HK-2 (cell line): Measurements from ENCODE around the gene PLXNB3.
"Not testable (repeated sequence)": the region's sequence is repeated elsewhere in the genome, so short reads cannot be mapped to it uniquely, and the experiment has no call there.

ENCODE experiments used
- DNase-seq: peaks from one replicate; pipeline ENCODE4 v3.0.0-alpha.2; 2018; ENCODE audit not compliant: unreplicated experiment

The PLXNB3 gene

DNA sequence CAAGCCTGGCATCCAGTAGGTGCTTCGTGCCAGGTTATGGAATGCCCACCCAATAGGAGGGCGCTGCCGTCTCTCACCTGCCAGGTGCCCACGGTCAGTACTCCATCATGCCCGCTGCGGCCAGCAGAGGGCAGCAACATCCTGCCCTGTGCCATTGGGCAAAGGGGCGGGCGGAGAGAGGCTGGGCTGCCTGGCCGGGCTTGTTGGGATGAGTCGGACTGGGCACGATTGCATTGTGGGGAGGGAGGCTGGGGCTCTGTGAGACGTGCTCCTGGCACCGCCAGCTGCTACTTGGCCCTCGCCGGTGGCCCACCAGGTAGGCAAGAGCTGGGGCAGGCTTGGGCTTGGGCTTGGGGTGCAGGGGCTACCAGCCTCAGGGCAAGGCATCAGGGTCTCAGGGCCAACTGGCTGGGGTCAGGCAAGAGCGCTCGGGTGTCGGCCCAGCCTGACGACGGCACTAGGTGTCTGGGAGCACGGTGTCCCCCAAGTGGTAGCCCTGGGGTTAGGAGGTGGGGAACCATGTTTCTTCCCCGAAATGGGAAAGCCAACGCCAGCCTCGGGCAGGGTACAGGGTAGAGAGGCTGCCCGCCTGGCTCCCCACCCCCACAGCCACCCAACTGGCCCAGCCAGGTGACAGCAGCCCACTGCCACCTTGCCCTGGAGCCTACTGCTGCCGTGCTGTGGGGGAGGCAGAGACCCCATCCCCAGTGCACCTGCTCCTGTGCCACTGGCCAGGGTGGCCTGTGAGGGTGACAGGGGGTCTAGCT, at the start of gene PLXNB3:
Gene PLXNB3 (plus strand): TSS at position 261 of the 767 bp plus-strand sequence. CDS start 1,287 bp downstream, outside the sequence.
- peak; percentile 89 for DNase-seq

DNA sequence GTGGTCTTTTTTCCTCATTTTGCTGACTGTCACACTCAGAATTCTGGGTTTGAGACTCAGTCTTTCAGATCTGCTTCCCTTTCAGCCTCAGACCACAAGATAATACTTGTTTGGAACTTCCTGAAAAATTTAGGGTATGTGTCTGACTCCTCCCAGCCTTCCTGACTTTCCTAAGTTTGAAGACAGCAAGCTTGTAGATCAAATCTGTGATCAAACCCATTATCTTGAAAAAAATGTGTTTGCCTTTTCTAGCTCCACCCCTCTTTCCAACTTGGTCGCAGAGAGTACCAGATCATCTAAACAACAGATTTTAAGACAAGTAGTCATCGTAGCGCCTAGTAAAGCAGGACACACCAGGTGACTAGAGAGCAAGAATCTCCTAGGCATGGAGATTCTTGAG, 49.8 kb upstream of the PLXNB3 start:
- DNase-seq = no peak

DNA sequence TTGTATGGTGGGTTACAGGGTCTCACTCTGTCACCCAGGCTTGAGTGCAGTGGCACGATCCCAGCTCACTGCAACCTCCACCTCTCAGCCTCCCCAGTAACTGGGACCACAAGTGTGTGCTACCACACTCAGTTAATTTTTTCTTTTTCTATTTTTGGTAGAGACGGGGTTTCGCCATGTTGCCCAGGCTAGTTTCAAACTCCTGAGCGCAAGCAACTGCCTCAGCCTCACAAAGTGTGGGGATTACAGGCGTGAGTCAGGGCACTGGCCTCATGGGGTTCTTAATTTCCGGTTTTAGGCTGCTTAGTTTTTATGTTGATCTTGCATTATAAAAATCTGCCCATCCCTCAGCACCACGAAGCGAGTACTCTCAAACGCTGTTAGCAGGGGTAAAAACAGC, 46.6 kb upstream of the PLXNB3 start:
- no peak for DNase-seq

DNA sequence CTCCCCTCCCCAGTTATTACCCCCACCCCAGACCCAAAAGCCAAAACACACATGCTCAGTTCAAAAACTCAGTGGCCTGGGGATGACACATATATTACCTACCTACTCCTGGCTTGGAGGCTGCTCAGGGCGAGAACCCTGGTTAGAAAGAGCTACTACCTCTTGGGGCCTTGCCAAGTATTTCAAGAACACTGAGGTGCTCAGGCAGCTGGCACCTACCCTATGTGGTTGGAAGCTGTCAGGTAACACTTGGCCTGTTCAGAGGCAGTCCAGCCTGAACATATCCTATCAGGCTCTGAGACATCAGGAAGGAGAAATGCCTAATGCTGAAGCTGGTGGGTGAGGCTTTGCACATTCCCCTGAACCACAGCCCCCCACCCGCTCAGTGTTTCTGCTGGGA, 44.8 kb upstream of the PLXNB3 start:
- no peak for DNase-seq

DNA sequence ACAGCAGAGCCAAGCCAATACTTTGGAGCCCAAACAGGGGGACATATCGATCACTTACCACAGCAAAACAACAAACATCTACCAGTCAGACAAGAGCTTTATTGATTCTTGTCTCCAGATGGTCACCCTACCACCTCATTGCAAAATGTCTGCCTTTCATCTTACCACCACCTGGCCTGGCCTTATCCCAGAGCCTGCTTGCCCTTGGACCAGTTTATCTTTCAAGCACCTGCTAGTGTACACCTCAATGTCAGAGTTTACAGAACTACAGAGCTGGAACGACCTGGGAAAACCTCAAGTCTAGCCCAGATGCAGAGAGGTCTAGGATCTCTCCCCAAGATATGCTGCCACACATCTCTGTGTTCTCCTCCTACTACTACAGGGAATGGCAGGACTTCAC, 44.3 kb upstream of the PLXNB3 start:
- no peak for DNase-seq

DNA sequence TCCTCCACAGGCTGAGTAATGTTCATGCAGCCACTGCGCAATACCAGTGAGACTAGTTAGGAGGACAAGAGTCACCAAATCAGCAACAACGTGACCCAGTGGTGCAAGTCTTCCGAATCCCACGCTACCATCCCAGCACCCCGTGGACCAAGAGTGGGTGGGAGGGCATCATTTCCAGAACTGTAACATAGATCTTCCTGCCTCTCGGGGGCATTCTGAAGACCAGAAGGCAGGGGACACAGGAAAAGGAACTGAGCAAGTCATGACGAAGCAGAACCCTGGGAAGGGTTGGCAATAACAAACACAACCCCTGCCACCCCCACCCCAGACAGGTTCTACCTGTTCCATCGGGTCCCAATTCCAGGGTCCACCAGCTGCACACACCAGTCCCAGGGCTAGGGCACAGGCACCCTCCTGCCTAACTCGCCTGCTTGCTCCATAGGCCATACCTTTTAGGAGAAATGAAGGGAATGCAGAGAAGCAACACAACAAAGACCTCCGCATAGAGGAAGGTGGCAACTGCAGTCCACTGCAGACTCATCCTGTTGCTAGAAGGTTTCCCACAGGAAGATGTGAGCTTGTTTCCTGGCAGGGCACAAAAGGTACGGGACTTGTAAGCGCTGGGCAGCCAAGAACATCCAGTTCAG, 41.2 kb upstream of the PLXNB3 start:
- no peak for DNase-seq

DNA sequence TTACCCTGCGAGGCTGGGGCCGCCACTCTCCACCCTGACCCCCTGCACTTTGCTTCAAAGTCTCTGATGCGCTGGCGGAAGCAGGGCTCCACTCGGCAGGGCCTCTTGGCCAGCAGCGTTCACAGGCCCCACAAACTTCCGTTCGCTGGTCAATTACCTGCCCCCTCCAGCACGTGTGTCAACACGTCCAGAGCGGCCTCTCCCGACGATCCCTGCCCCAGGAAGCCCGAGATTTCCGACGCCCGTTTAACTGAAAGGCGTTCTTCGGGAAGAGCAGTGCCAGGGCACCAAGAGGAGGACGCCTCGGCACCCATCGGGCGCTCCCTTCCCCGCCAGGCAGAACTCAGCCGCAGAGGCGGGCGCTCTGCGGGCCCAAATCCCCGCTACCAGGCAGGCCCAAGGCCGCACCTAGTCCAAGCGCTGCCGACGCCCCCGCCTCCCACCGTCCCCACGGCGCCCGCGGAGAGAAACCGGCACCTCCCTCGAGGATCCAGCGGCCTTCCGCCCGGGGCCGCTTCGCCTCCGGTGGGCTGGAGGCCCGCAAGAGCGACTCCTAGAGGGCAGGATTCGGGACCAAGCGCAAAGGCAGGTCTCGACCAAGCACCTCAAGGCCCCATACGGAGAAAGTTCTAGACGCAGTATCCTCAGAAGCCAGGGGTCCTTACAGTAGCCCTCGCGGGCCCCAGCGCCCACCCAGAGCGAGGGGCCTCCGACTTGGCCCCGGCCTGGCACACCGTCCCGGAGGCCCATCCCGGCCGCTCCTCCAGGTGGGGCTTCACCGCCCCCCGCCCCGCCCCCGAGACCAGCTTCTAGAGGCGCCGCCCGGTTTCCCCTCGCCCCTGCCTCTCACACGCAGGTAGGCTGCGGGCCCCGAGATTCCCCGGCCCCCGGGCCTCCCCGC, 40.4 kb upstream of the PLXNB3 start:
- peak; percentile 54 for DNase-seq

DNA sequence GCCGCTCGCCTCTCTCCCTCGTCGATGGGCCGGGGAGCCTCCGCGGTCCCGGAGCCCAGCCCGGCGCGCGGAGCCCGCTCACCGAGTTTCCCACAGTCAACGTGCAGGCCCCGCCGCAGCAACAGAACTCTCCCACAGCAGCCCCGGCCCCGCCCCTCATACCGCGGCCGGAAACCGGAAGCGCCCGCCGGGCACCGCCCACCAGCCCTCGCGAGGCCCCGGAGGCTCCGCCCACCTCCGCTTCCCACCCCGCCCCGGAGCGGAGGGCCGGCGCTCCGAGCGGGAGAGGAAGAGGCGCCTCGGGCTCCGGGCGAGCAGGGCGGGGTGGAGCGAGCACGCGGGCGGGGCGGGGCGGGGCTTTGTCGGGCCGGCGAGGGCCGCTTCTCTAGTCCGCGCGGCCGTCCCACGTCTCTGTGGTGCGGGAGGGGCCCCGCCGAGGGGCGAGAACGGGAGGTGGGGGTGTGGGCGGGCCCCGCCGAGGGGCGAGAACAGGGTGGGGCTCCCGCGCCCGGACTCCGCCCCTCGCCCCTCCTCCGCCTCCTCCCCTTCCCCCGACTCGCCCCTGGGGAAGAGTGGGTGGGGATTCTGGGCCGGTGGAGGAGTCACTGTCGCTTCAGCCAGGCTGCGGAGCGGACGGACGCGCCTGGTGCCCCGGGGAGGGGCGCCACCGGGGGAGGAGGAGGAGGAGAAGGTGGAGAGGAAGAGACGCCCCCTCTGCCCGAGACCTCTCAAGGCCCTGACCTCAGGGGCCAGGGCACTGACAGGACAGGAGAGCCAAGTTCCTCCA, 39.6 kb upstream of the PLXNB3 start, which contains the start of the genes ABCD1 and BCAP31:
Gene ABCD1 (plus strand): TSS at position 605 of the 787 bp plus-strand sequence. CDS start 411 bp downstream, outside the sequence.
Gene BCAP31 (minus strand): TSS at position 136 of the 787 bp plus-strand sequence. CDS start 1,143 bp downstream, outside the sequence.
- DNase-seq = peak; percentile 91

DNA sequence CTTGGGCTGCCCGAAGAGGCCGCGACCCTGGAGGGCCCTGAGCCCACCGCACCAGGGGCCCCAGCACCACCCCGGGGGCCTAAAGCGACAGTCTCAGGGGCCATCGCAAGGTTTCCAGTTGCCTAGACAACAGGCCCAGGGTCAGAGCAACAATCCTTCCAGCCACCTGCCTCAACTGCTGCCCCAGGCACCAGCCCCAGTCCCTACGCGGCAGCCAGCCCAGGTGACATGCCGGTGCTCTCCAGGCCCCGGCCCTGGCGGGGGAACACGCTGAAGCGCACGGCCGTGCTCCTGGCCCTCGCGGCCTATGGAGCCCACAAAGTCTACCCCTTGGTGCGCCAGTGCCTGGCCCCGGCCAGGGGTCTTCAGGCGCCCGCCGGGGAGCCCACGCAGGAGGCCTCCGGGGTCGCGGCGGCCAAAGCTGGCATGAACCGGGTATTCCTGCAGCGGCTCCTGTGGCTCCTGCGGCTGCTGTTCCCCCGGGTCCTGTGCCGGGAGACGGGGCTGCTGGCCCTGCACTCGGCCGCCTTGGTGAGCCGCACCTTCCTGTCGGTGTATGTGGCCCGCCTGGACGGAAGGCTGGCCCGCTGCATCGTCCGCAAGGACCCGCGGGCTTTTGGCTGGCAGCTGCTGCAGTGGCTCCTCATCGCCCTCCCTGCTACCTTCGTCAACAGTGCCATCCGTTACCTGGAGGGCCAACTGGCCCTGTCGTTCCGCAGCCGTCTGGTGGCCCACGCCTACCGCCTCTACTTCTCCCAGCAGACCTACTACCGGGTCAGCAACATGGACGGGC, 38.8 kb upstream of the PLXNB3 start:
- DNase-seq = no peak

DNA sequence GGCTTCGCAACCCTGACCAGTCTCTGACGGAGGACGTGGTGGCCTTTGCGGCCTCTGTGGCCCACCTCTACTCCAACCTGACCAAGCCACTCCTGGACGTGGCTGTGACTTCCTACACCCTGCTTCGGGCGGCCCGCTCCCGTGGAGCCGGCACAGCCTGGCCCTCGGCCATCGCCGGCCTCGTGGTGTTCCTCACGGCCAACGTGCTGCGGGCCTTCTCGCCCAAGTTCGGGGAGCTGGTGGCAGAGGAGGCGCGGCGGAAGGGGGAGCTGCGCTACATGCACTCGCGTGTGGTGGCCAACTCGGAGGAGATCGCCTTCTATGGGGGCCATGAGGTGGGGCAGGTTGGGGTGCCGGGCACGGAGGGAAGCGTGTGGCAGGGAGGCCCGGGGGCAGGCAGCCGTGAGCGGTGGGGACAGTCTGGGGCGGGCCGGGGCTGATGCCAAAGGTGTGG, 38.2 kb upstream of the PLXNB3 start:
- no peak for DNase-seq

DNA sequence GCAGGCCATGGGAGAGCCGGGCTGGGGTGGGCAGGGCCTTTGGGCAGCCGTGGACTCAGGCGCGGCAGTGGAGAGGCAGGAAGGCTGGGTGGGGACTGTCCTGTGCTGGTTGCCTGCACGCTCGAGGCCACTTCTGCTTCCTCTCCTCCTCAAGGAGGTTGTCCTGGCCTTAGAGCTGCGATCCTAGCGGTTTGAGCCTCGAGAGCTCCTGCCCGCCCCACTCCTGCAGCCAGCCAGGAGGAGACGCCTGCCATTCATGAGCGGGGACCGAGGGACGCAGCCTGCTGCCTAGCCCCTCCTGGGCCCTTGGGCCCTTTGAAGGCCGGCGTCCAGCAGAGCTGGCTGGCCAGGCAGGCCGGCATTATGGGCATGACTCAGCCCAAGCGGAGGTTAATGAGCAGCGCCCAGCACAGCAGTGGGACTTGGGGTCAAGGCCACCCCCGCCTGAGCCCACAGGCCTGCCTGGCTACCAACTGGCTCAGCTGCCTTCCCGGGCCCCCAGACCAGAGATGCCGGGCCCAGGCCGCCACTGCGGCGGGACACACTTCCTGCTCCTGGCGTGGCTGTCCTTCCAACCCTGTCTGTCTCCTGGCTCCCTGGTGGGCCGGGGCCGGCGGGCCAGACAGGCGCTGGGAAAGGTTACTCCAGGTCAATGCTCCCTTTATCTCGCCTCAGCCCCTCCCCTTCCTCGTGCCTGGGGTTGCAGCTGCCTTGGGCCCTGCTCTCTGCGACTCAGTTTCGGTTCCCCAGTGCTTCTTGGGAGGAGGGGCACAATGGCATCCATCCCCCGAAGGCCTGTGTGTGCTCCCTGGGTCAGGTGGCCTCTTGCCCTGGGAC, 37.5 kb upstream of the PLXNB3 start:
- peak; percentile 63 for DNase-seq

DNA sequence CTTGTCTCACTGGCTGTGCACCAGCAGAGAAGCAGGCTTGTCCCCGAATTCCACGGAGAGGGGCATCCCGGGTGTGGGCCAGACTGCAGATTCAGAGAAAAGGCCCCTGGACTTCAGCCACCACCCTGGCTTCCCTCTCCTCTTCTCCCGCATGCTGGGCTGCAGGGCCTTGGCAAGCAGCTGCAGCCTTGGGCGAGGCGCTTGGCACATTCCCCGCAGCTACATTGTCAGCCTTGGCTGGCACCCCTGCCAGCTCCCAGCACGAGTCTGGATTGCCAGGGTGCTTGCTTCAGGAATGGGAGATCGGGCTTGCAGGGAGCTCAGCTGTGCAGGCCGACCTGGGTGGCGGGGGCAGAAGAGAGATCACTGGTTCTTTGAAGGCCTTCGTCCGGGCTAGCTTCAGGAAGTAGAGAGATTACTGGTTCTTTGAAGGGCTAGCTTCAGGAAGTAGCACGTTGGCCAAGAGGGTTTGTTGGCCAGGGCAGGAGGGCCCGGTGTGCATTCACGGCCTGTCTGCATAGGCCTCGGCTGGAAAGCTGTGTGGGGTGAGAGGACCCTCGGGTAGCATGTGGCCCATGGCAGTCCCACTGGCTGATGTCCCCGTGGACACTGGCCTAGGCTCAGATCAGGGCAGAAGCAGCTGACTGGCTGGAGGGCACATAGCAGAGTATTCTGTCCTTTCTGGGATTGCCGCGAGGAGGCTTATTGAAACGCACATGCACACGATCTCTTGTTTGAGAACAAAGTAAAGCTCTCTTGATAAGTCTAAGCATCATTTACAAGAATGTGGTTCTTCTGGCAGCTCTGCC, 36.7 kb upstream of the PLXNB3 start:
- no peak for DNase-seq

DNA sequence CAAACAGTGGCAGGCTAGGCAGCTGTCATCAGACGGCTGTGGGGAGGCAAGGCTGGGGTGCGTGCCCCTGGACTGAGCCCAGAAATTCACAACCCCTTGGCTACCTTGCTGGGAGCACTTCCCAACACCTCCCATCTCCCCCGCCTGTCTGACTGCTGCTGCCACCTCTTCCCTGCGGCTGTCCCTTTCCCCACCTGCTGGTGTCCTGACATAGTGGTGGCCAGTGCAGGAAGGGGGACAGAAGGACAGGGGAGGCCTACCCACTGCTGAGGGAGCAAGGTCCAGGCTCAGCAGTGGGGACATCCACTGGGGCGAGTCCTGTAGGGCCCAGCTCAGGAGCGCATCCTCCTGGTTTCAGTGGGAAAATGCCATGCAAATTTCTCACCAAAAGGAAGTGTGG, 36.0 kb upstream of the PLXNB3 start:
- no peak for DNase-seq

DNA sequence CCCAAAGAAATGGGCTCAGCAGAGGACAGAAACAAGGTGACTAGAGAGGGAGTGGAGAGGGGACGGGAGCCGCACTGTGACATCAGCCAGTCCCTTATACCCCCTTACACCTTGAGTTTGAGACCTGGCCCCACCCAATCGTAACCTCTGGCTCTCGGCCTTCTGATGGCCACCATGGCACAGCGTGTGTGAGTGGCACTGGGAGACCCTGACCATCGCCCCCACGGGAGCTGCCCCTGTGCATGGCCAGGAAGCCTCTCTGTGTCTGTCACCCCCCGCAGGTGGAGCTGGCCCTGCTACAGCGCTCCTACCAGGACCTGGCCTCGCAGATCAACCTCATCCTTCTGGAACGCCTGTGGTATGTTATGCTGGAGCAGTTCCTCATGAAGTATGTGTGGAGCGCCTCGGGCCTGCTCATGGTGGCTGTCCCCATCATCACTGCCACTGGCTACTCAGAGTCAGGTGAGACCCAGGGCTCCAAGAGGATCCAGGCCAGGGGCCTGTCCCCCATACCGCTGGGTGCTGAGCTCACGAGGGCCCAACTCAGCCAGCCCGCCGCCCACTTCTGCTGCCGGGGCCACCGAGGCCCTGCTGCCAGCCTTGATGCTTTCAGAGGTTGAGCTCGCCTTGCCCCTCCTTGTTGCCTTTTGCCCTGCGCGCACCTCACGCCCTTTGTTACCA, 35.0 kb upstream of the PLXNB3 start:
- DNase-seq = no peak

DNA sequence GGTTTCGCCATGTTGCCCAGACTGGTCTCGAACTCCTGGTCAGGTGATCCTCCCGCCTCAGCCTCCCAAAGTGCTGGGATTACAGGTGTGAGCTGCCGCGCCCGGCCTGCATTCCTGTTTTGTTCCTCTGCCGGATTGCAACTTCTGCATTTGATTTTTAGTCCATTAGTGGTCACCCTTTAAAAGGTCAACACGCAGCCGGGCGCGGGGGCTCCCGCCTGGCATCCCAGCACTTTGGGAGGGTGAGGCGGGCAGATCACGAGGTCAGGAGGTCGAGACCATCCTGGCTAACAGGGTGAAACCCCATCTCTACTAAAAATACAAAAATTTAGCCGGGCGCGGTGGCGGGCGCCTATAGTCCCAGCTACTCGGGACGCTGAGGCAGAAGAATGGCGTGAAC, 33.9 kb upstream of the PLXNB3 start:
- not testable (repeated sequence) for DNase-seq

DNA sequence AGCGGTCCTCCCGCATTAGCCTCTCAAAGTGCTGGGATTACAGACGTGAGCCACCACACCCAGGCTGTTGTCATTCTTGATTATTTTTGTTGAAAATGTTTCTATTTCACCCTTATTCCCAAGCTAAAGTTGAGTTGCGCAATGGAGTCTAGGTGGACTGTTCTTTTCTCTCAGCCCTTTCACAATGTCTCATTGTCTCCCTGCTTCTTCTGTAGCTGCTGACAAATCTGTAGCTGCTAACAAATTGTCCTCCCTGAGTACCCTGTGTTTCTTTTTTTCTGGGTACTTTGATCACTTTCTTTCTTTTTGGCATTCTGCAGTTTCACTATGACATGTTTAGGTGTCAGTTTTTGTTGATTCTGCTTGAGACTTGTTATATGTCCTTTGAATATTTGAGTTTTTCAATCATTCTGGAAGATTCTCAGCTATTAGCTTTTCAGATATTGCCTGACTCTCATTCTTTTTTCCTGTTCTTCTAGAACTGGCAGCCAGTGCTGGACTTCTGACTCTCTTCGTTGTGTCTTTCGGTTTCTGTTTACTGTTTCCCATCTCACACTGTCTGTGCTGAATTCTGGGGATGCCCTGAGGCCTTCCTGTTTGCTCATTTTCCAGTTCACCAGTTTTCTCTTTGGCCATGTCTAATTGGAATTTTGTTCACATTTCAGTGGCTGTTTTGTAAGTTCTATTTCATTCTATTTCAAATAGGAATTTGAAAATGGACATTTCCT, 32.8 kb upstream of the PLXNB3 start:
- no peak for DNase-seq

DNA sequence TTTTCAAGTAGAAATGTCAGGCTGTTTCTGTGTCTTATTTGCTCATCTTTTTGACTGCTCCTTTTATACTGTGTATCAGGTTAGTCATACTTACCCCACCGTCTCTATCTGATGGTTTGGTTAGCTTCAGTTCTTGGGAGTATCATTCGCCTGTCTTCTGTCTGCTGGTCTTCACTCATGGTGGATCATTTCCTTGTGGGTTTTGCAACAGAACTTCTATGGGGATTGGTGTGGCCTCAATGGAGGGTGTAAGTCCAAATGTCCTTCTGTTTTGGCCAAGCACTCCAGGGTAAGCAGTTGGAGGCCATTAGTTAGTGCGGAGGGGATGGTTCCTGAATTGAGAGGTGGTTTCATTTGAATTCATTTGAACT, 32.2 kb upstream of the PLXNB3 start:
- DNase-seq = no peak
